DND-41 (cell line): Measurements from ENCODE around the gene FAM180A.

Experiments used
- ATAC-seq: fragments of 200-7000 bp; cut with Tn5 transposase; 3 replicates; pipeline ENCODE4 v1.9.1; 2021; ENCODE audit warnings: low read depth; ENCODE audit not compliant: insufficient read depth
- DNase-seq: peaks from one replicate; pipeline ENCODE4 v3.0.0-alpha.2; 2020
- H2AFZ ChIP-seq: 2 replicates; pipeline ENCODE4 v1.6.0; 2012; ENCODE audit warnings: low read depth, low read length
- H3K27ac ChIP-seq: 2 replicates; pipeline ENCODE4 v1.5.1; 2012; ENCODE audit warnings: low read length, inconsistent platforms
- H3K27me3 ChIP-seq: fragments of 200-600 bp; sonication (generic); 2 replicates; pipeline ENCODE4 v1.6.0; 2012; ENCODE audit warnings: low read length, mild to moderate bottlenecking, inconsistent platforms; ENCODE audit not compliant: insufficient read depth, poor library complexity
- H3K36me3 ChIP-seq: 2 replicates; pipeline ENCODE4 v1.5.1; 2012; ENCODE audit warnings: low read length, inconsistent platforms; ENCODE audit not compliant: insufficient read depth
- H3K4me1 ChIP-seq: 2 replicates; pipeline ENCODE4 v1.5.1; 2012; ENCODE audit warnings: mild to moderate bottlenecking, low read length; ENCODE audit not compliant: insufficient read depth
- H3K4me2 ChIP-seq: 2 replicates; pipeline ENCODE4 v1.6.0; 2012; ENCODE audit warnings: mild to moderate bottlenecking, moderate library complexity, low read length, inconsistent platforms; ENCODE audit not compliant: insufficient read depth
- H3K4me3 ChIP-seq, 2 experiments: fragments of 200-600 bp in 1 of 2; shearing (Covaris generic) in 1 of 2; 2 replicates each; pipeline ENCODE4 v1.5.1; 2012 to 2016; ENCODE audit warnings: inconsistent platforms in 2 of 2, low read length in 2 of 2, mild to moderate bottlenecking in 2 of 2, low read depth in 1 of 2, moderate library complexity in 1 of 2
- H3K79me2 ChIP-seq: 2 replicates; pipeline ENCODE4 v1.6.0; 2012; ENCODE audit warnings: low read length, inconsistent platforms; ENCODE audit not compliant: insufficient read depth
- H3K9ac ChIP-seq: 2 replicates; pipeline ENCODE4 v1.6.0; 2012; ENCODE audit warnings: low read depth, mild to moderate bottlenecking, inconsistent platforms, low read length, moderate library complexity
- H3K9me3 ChIP-seq: 2 replicates; pipeline ENCODE4 v1.5.1; 2012; ENCODE audit warnings: low read length, moderate library complexity, mild to moderate bottlenecking, inconsistent platforms; ENCODE audit not compliant: insufficient read depth, severe bottlenecking
- H4K20me1 ChIP-seq: 2 replicates; pipeline ENCODE4 v1.6.0; 2012; ENCODE audit warnings: low read length; ENCODE audit not compliant: insufficient read depth
- CTCF ChIP-seq: IDR thresholded peaks from 2 replicates; pipeline ENCODE4 v1.5.1; 2012; ENCODE audit warnings: borderline replicate concordance, low read length, moderate library complexity, mild to moderate bottlenecking; ENCODE audit not compliant: poor library complexity, severe bottlenecking; ENCODE audit errors: extremely low read depth
- EZH2 ChIP-seq: IDR thresholded peaks from 3 replicates; pipeline ENCODE4 v1.6.1; 2012; ENCODE audit warnings: borderline replicate concordance, low read depth, mild to moderate bottlenecking, moderate library complexity, low read length, inconsistent platforms; ENCODE audit not compliant: severe bottlenecking

FAM180A gene

GRCh38 chr7:135734343-135734689 lies 14.3 kb downstream of the FAM180A start:
- no peak for DNase-seq
- ATAC-seq = no peak

GRCh38 chr7:135733603-135734342 lies 14.8 kb downstream of the FAM180A start:
- Histone ChIP-seq H3K36me3 (no peaks in the 10 kb centered on the region), H3K4me3 (no peak overlapping the region), H4K20me1 (no peaks in the 10 kb centered on the region), H3K27me3 (no peaks in the 10 kb centered on the region), H3K4me1 (no peaks in the 10 kb centered on the region), H3K27ac (no peak overlapping the region), H3K9ac (no peak overlapping the region), H3K4me2 (no peak overlapping the region), H2AFZ (no peak overlapping the region), H3K9me3 (no peaks in the 10 kb centered on the region), H3K79me2 (no peaks in the 10 kb centered on the region)
- TF ChIP-seq EZH2 (no peak), CTCF (no peak)
- ATAC-seq (no peak), DNase-seq (no peak)

More at GRCh38 chr7:135734343-135734689, 14.3 kb downstream of the FAM180A start:
- Histone ChIP-seq H3K36me3 (no peaks in the 10 kb centered on the region), H3K4me2 (no peak overlapping the region), H4K20me1 (no peaks in the 10 kb centered on the region), H2AFZ (no peak overlapping the region), H3K4me3 (no peak overlapping the region), H3K4me1 (no peaks in the 10 kb centered on the region), H3K9ac (no peak overlapping the region), H3K79me2 (no peaks in the 10 kb centered on the region), H3K27me3 (no peaks in the 10 kb centered on the region), H3K9me3 (no peaks in the 10 kb centered on the region), H3K27ac (no peak overlapping the region)
- TF ChIP-seq CTCF (no peak), EZH2 (no peak)

- no peak overlapping the region for H2AFZ ChIP-seq
- no peak overlapping the region for H3K27ac ChIP-seq
- H3K4me2 ChIP-seq = no peak overlapping the region
- H3K4me1 ChIP-seq = no peaks in the 10 kb centered on the region
- no peak overlapping the region for H3K9ac ChIP-seq
- H3K79me2 ChIP-seq = no peaks in the 10 kb centered on the region
- no peaks in the 10 kb centered on the region for H3K27me3 ChIP-seq
- TF ChIP-seq EZH2 = no peak
- no peak for TF ChIP-seq CTCF
- DNase-seq = no peak
- no peak overlapping the region for H3K4me3 ChIP-seq
- no peaks in the 10 kb centered on the region for H3K9me3 ChIP-seq
- ATAC-seq = no peak
- H4K20me1 ChIP-seq = no peaks in the 10 kb centered on the region
- H3K36me3 ChIP-seq = no peaks in the 10 kb centered on the region
Observed at GRCh38 chr7:135731131-135731530, 17.5 kb downstream of the FAM180A start.
